ENCODE measurements around the gene SKA2.

- TF ChIP-seq CTCF (IDR thresholded peaks at IDR 0.05; ENCODE audit: insufficient read depth, low read length) (no peak), GABPA (IDR thresholded peaks at IDR 0.05; ENCODE audit: low read depth) (no peak), REST (IDR thresholded peaks at IDR 0.05; ENCODE audit: insufficient replicate concordance, low read depth) (no peak), POLR2AphosphoS5 (IDR thresholded peaks at IDR 0.05; ENCODE audit: low read depth) (no peak), SPI1 (IDR thresholded peaks at IDR 0.05; ENCODE audit: borderline replicate concordance, low read depth) (no peak)
These were observed 3.4 kb downstream of the SKA2 start for GRCh38 chr17:59151591-59151990.
